COLO829 (cell line): ENCODE results near the gene C1QTNF2.

Source experiments
- DNase-seq: peaks from one replicate; pipeline ENCODE4 v3.0.0; 2012; ENCODE audit warnings: low spot score

The C1QTNF2 gene

GRCh38 chr5:160371294-160371693 is 868 bp upstream of the C1QTNF2 start:
- DNase-seq: no peak

DNA sequence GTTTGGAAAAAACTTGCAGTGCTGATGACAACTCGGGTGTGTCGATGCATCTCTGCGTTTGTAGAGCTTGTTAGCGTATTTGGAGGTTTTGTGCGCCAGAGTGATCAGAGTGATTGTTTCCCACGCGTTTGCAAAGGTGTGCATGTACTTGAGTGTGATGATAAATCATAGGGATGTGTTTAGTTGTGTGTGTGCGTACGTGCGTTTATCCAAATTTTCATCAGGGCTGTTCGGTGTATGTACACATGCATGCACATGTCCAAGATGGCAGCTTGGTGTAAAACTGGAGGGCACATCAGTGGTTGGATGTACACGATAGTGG is 248 bp upstream of the C1QTNF2 start:
- no peak for DNase-seq

DNA sequence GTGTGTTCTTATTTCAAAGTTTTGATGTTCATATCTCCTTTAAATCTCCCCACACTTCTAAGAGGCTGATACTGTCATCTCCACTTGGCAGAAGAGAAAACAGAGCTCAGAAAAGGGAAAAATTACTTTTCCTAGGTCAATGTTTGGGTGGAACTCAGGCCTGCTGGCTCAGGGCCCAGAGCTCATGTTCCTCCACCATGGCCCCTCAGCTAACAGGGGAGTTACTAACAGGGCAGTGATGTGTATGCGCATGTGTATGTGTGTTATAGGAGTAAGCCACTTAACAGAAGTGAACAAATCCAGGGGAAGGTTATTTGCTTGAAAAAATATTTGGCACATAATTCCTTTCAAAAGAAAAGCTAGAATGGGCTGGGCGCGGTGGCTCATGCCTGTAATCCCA is 2.5 kb downstream of the C1QTNF2 start:
- no peak for DNase-seq

DNA sequence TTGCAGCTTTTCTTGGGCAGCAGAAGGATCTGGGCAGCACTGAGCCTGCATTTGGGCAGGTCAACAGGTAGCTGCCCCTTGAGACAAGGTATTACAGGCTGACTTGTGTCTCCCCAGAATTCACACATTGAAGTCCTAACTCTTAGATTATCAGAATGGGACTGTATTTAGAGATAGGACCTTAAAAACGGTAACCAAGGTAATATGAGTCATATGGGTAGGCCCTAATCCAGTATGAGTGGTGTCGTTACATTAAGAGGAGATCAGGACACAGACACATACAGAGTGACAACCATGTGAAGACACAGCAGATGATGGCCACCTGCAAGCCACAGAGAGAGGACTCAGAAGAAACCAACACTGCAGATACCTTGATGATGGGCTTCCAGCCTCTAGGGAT is 3.2 kb downstream of the C1QTNF2 start:
- DNase-seq: no peak

DNA sequence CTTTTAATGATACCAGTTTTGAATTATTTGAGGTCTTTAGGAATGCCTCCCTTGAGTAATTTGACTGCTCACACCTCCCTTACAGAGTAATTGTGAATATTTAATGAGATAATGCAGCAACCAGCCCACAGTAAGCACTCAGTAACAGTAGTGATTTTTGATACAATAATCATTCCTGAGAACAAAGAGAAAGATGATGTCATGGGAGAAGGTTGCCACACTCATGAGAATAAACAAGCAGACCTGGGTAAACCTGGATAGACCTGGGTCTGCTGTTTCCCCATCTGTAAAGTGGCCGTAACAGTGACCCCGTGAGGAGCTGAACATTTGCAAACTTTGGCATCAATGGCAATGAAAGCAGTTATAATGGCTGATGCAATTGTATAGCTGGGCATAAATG is 4.2 kb downstream of the C1QTNF2 start:
- DNase-seq: no peak

DNA sequence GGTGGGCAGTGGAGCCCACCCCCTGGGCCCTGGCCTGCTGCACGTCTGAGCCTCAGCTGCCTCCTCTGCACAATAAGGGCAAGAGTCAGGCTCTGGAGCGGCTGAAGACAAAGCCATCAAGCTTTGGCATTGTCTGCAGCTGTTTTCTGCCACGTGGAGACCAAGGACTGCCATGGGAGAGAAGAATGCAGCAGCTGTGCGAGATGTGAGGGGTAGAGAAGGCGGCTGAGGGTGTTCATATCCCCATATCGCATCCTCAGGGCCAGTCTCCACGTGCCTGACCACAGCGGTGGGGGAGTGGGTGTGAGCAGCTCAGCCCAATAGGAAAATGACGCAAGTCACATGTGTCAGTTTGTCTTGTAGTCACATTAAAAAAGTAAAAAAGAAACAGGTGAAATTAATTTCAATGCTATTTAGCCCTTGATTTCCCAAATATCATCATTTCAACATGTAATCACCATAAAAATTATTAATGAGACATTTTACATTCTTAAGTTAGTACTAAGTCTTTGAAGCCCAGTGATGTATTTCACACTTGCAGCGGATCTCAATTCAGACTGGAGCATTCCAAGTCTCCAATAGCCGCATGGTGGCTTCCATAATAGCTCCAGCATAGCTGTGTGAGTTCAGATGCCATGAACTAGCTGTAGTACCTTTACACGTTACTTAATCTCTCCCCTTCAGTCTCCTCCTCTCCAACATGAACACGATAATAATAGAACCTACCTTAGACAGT is 6.6 kb downstream of the C1QTNF2 start:
- no peak for DNase-seq

DNA sequence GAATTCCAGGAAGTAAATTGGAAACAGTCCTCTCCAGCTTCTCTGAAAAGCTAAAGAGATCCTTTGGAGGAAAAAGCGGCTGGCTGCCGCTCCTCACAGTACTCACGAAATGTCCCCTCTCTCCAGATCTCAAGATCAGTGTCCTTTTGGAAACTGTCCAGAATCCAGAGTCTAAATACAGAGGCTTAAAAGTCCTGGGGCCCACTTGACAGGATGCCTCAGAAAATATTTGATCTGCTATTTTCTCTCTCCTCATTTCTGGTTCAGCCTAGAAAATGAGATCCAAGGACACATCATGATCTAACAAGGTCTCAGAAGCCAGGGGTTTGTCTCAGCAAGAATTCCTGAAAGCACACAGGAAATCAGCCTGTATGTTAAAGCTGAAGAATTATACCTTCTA is 7.2 kb downstream of the C1QTNF2 start:
- DNase-seq: no peak

DNA sequence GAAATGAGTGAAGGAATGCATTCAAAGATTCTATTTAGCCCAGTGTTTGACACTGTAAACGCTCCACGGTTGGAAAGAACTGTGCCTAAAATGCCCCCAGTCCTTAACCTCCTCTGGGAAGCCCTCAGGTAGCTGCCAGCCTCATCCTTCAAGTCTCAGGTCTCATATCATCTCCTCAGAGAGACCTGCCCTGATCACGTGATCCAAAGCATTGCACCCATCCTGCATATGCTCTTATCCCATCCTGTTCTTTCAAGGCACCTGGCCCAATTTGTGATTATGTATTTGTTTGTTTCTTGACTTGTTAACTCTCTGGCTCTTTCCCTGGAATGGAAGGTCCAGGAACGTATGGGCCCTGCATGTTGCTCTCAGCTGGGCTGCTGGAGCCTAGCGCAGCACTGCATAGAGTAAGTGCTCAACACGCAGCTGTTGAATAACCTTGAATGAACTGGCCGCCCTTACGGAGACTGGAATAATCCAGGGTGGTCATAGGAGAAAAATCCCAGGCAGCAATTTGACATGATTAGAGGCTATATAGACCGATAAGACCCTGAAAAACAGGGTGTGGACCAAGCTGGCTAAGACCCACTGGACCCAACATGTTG is 8.7 kb downstream of the C1QTNF2 start:
- no peak for DNase-seq

DNA sequence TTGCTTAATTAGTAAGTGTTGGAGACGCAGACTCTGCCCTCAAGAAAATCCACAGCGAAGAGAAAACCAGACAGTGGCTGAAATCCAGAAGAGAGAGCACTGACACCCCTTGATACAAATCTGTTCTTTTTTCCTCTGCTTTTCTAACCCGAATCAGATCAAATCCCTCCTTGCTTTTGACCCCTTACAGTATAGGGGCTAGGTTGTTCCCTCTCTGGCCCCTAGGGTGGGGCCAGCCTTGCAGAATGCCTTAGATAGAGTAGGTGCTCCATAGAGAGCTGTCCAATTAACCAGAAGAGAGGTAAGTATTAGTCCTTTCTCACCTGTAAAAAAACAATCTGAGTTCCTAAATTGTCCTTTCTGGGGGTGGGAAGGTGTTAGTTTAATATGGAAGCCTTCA is 10.1 kb downstream of the C1QTNF2 start:
- no peak for DNase-seq

GRCh38 chr5:160359816-160360215 is 10.6 kb downstream of the C1QTNF2 start:
- DNase-seq: no peak

- no peak for DNase-seq
These were observed 11.2 kb downstream of the C1QTNF2 start for GRCh38 chr5:160359242-160359641.

- no peak for DNase-seq
These were observed 12.5 kb downstream of the C1QTNF2 start for GRCh38 chr5:160357861-160358411.

GRCh38 chr5:160357394-160357793 is 13.0 kb downstream of the C1QTNF2 start:
- DNase-seq: no peak

DNA sequence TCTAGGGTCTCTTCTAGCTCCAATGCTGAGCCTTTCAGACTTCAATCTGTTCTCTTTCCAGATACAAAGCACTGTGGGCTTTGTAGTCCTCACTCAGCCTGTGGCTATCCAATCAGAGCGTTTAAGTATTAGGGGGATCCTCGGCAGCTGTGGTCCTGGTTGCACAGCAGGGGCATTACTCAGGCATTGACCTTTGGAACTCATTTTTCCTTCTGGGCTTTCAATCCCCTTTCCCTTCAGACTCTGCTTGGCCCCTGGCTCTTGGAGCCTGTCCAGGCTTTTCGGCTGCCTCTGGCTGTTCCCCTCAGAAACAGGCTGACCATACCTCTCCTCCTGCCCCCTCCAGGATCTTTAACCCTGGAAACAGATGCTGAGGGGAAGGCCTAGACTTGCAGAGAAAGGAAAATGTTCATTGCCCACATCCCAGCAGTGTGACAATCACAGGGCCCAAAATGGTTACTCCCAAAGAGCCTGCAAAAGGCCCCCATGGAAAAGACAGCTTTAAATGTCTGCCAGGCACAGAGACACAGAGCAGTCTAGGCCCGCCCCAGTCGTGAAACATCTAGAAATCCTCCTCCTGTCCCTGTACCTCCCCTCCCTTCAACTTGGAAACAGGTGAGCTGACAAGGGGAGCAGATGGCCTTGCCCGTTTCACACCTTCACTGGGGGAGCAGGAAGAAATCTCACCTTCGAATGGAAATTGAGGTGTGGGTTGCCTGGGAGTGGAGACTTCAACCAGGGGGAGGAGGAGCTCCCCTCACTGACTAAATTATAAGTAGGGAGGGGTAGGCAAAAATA is 13.7 kb downstream of the C1QTNF2 start:
- no peak for DNase-seq

DNA sequence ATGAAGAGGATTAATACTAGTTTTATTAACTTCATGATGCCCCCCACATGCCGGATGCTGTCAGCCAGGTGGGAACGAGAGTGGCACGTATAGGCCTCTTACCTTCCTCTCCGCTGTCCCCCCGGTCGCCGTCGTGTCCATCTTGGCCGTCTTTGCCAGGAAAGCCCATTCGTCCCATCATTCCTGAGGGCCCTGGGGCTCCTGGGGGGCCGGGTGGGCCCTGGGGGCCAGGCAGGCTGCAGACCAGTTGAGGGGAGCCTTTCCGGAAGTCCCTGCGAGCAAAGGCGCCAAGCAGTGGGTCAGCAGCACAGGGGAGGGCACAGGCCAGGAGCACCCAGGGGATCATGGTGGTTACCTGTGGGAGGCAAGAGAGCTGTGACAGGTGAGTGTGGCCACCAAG is 15.8 kb downstream of the C1QTNF2 start:
- DNase-seq: no peak

DNA sequence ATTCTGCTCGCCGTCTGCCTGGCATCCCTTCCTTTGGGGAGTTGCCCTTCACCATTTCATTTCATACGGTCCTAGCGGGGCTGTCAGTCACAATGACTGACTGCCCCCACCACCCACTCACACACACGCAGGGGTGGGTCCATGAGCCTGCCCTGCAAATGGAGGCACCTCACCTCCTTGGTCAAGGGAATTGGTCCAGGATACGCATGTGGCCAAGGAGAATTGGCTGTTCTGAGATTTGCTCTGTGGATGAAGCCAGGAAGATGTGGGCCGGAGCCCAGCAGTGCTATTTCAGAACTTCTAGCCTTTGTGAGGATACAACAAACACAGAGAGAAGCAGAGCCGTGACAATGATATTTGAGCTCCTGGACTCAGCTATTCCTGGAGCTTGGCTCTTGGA is 17.0 kb downstream of the C1QTNF2 start:
- DNase-seq: no peak

DNA sequence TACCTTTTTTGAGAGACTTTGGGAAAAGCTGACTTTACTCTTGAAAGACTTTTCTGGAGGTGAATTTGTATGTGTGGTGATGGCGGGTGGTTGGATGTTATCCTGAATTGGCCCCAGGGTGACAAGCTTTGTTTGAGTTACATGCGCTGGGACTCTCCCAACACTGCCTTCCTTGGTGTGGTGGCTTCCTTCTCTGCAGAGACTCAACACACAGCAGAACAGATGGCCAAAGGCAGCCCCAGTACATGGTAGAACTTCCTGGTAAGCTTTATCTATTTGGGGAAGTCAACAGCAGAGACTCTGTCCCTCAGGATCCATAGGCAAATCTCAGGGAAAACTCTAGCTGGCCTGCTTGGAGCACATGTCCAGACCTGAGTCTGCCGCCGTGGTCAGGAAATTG is 18.1 kb downstream of the C1QTNF2 start:
- no peak for DNase-seq

GRCh38 chr5:160349935-160350303 is 20.5 kb downstream of the C1QTNF2 start:
- no peak for DNase-seq

DNA sequence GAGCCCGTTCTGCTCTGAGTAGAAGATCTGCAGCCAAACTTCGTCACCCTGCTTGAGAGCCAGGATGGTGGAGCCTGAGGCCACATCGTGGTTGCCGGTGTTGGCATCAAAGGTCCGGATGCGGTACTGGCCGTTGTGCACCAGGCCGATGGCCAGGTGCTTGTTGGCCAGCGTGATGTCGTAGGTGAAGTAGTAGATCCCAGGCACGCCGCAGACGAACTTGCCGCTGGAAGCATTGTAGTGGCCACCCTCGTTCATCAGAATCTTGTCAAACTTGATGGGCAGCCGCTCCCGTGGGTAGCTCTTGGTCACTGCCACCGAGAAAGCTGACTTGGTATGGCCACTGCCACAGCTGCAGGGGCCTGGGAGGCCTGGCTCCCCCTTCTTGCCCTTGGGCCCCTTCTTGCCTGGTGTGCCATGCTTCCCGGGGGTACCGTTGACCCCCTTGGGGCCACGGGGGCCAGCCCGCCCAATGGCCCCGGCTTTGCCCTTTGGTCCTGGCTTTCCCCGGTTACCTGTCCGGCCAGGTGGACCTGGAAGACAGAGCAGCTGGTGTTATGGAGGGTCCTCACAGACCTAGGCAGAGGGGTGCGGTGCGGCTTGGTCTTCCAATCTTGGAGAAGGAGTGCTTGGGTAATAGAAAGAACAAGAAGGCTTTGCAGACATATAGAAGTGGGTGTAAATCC is 21.0 kb downstream of the C1QTNF2 start:
- no peak for DNase-seq

DNA sequence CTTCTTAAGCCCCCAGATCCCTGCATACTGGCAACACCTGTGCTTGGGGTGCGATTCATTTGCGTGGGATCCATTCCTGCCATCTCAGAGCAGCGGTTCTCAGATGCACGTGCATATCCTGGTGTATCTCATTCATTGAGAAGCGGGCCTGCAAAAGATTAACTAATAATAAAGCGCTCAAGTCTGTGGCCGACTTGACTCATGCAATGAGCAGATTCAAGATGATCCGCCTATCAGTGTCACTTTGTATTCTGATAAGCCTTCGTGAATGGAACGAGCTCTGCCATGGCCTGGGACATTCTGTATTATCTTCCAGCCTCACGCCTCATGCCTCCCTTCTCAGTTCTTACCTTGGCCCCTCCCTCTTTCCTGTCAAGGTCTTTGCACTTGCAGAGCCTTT is 22.3 kb downstream of the C1QTNF2 start:
- no peak for DNase-seq

- no peak for DNase-seq
These were observed 23.0 kb downstream of the C1QTNF2 start for GRCh38 chr5:160347448-160347847.

- no peak for DNase-seq
These were observed 27.9 kb downstream of the C1QTNF2 start for GRCh38 chr5:160342413-160342941.
